K562 (cell line): ENCODE data around the gene THAP6. TPM values are rescaled to one million over a fixed set of nuclear protein-coding genes. Genes with fewer than 3 reads are reported as not detected.

Experiments used
- CXXC5 ChIP-seq: fragments of 250-450 bp; sonication (Bioruptor Pico); IDR thresholded peaks from 2 replicates; pipeline ENCODE4 v1.8.0; 2022; ENCODE audit warnings: inconsistent platforms, mild to moderate bottlenecking, moderate library complexity
- GTF2F1 ChIP-seq: IDR thresholded peaks from 2 replicates; pipeline ENCODE4 v1.6.1; 2011; ENCODE audit warnings: low read depth, low read length, improper control_type of control experiment
- MGA ChIP-seq: fragments of 450-650 bp; IDR thresholded peaks from 2 replicates; pipeline ENCODE4 v1.6.1; 2016; ENCODE audit warnings: mild to moderate bottlenecking, moderate library complexity
- NR1H2 ChIP-seq: sonication (generic); formaldehyde crosslinking; IDR thresholded peaks from 2 replicates; pipeline ENCODE4 v1.4.0; 2020; ENCODE audit warnings: mild to moderate bottlenecking, missing genetic modification reagents
- PML ChIP-seq: IDR thresholded peaks from 2 replicates; pipeline ENCODE4 v1.6.1; 2012; ENCODE audit warnings: low read length, inconsistent platforms
- POLR2A ChIP-seq: fragments of 450-650 bp; conservative IDR thresholded peaks from 2 replicates; pipeline ENCODE4 v1.6.1; 2016
- TAF9B ChIP-seq: fragments of 450-650 bp; IDR thresholded peaks from 2 replicates; pipeline ENCODE4 v1.6.1; 2018; ENCODE audit warnings: mild to moderate bottlenecking; ENCODE audit not compliant: partially characterized antibody
- TCF7 ChIP-seq: sonication (generic); IDR thresholded peaks from 2 replicates; pipeline ENCODE4 v1.6.1; 2016; ENCODE audit warnings: antibody characterized with exemption, borderline replicate concordance
- ZBTB1 ChIP-seq: sonication (generic); formaldehyde crosslinking; IDR thresholded peaks from 2 replicates; pipeline ENCODE4 v1.8.1; 2023; ENCODE audit warnings: missing genetic modification reagents, low read depth, mild to moderate bottlenecking, borderline replicate concordance
- ZBTB11 ChIP-seq, 3 experiments: fragments of 200-800 bp in 1 of 3; fragments of 250-450 bp in 1 of 3; fragments of 450-650 bp in 1 of 3; sonication (Bioruptor Pico) in 1 of 3; sonication (Bioruptor generic) in 1 of 3; formaldehyde crosslinking in 1 of 3; IDR thresholded peaks; 2 replicates each; pipeline versions ENCODE4 v1.6.1 to v1.8.0; 2016 to 2022; ENCODE audit warnings: mild to moderate bottlenecking in 2 of 3, missing genetic modification characterization in 2 of 3, missing compliant biosample characterization in 1 of 3, moderate library complexity in 1 of 3
- ZNF583 ChIP-seq: fragments of 250-450 bp; sonication (Bioruptor Pico); IDR thresholded peaks from 2 replicates; pipeline ENCODE4 v1.4.0; 2020
- polyA plus RNA-seq, 8 experiments: library from polyadenylated mRNA; depleted of rRNA in 4 of 8; stranded (reverse) in 5 of 8; unstranded in 3 of 8; fragments of >200 nt; fragmentation: Nextera tagmentation in 2 of 8; fragmentation: Illumina TruSeq in 1 of 8; extraction: Ambion mirVana in 2 of 8; extraction: Trizol in 1 of 8; gene quantifications; 2 replicates each; pipeline versions ENCODE4 v1.2.1 to v1.2.3, GENCODE V29; 2011 to 2014; ENCODE audit warnings: inconsistent platforms in 1 of 8, missing spikeins in 1 of 8
- total RNA-seq, 7 experiments: library from RNA; depleted of rRNA in 6 of 7; stranded (reverse); fragments of >200 nt in 6 of 7; fragmentation: Illumina TruSeq in 2 of 7; extraction: Trizol in 2 of 7; gene quantifications; 2 replicates each; pipeline versions ENCODE4 v1.2.1 to v1.2.3, GENCODE V29; 2011 to 2021; ENCODE audit warnings: low replicate concordance in 1 of 7

THAP6 gene
- total and polyA plus RNA-seq, 9 of the 15 experiments (the other 6 are each of a cell fraction or from before 2014, with no cell fraction given) = 8.9 to 30.4 (median 17.3) TPM

DNA sequence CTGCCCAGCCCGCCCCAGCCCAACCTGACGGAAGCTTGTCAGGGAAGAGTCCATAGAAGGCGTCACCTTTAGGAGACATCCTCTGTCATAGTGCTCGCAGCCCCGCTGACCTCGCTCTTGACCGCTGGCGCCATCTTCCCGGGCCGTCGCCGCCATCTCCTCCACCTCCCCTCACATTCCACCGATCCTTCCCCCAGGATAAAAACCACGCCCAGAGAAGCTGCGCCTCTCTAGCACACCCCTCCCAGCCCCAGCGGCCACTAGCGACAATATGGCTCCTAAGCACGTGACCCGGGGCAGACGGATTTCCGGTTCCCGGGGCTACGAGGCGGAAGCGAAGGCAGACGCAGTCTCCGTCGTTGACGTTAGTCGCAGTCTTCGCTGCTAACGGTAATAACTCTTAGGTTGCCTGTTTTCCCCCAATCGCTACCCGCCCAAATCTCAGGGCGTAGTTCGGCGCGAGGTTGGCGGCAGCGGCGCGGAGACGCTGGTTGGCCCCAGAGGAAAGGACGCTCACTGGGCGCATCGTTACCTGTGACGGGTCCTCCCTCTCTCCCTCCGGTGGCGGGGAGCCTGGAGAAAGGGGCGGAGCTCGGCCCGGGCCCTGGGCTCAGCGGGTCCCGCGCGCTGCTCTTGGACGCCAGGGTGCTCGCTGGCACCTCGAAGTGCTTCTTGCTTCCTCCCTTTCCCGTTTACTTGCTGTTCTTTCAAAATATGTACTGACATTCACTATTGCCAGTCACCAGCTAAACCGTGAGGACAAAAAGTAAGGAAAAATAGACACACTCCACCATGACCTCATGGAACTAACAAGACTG is at the start of gene THAP6, which contains the start of gene RCHY1 (continued):
- TF ChIP-seq MGA (peak; percentile 27; the same call in 1 of the 2 replicates), CXXC5 (CRISPR knock-in tag) (peak; percentile 95), GTF2F1 (no peak), ZNF583 (CRISPR knock-in tag) (no peak), TAF9B (peak; percentile 89), PML (peak; percentile 80), ZBTB1 (CRISPR knock-in tag) (0 out of 2 replicates have a peak, but pooled peaks have one; percentile 3), TCF7 (no peak), NR1H2 (CRISPR knock-in tag) (no peak), ZBTB11 (CRISPR knock-in tag; IDR thresholded peaks at IDR 0.05) (peak in 1 of 3 experiments; percentile 86; a peak in 2 of 6 replicates), POLR2A (peak; percentile 97)
